Panc1 (cell line): ENCODE results near the gene SUCLG2. TPM values are rescaled to one million over a fixed set of nuclear protein-coding genes. Genes with fewer than 3 reads are reported as not detected.

Experiments used
- ATAC-seq: fragments of 200-7000 bp; cut with Tn5 transposase; 2 replicates; pipeline ENCODE4 v1.9.1; 2020; ENCODE audit warnings: mild to moderate bottlenecking, moderate library complexity
- BruUV-seq: library from RNA; stranded (reverse); fragments of 400-500 nt; replicated peaks from 2 replicates; lab custom pipeline; 2021; lab: Mats Ljungman, UMichigan
- CTCF ChIA-PET: fragments of 300-600 bp; sonication (Branson Sonifier 250); formaldehyde crosslinking; loops from one replicate; lab custom pipeline; 2022; ENCODE audit warnings: antibody characterized with exemption; lab: Charles Lee
- POLR2A ChIA-PET: fragments of 300-600 bp; sonication (Branson Sonifier 250); formaldehyde crosslinking; loops from one replicate; lab custom pipeline; 2022; ENCODE audit warnings: antibody characterized with exemption; lab: Charles Lee
- DNase-seq: peaks from one replicate; pipeline ENCODE4 v3.0.0-alpha.2; 2010; ENCODE audit warnings: low read depth, low spot score
- H3K27ac ChIP-seq: 2 replicates; pipeline ENCODE4 v1.5.1; 2011; ENCODE audit warnings: mild to moderate bottlenecking, low read length, inconsistent platforms
- H3K27me3 ChIP-seq: fragments of 200-500 bp; sonication (Bioruptor generic); 2 replicates; pipeline ENCODE4 v1.6.0; 2014; ENCODE audit warnings: low read length, inconsistent platforms; ENCODE audit not compliant: control insufficient read depth, insufficient read depth
- H3K36me3 ChIP-seq: fragments of 200-500 bp; sonication (Bioruptor generic); 2 replicates; pipeline ENCODE4 v1.5.1; 2014; ENCODE audit warnings: inconsistent platforms, mild to moderate bottlenecking, low read length, moderate library complexity; ENCODE audit not compliant: control insufficient read depth, insufficient read depth
- H3K4me1 ChIP-seq: 2 replicates; pipeline ENCODE4 v1.5.1; 2011; ENCODE audit warnings: inconsistent platforms, mild to moderate bottlenecking, low read length, moderate library complexity; ENCODE audit not compliant: control insufficient read depth, insufficient read depth
- H3K4me3 ChIP-seq, 2 experiments: 2 replicates each; pipeline ENCODE4 v1.5.1; 2011 to 2012; ENCODE audit warnings: low read depth in 2 of 2, low read length in 2 of 2, mild to moderate bottlenecking in 2 of 2, inconsistent platforms in 1 of 2, moderate library complexity in 1 of 2
- H3K9me3 ChIP-seq: fragments of 200-500 bp; sonication (Bioruptor generic); 2 replicates; pipeline ENCODE4 v1.5.1; 2014; ENCODE audit warnings: low read depth, mild to moderate bottlenecking, inconsistent platforms, low read length, moderate library complexity; ENCODE audit not compliant: control insufficient read depth, insufficient read depth
- CTCF ChIP-seq: fragments of 450-650 bp; IDR thresholded peaks from 2 replicates; pipeline ENCODE4 v1.5.1; 2017; ENCODE audit warnings: mild to moderate bottlenecking
- POLR2AphosphoS5 ChIP-seq: IDR thresholded peaks from 2 replicates; pipeline ENCODE4 v1.6.1; 2012; ENCODE audit warnings: mild to moderate bottlenecking, low read depth, low read length, moderate library complexity
- SIN3A ChIP-seq: IDR thresholded peaks from 2 replicates; pipeline ENCODE4 v1.6.1; 2012; ENCODE audit warnings: low read depth, mild to moderate bottlenecking, low read length, moderate library complexity, borderline replicate concordance; ENCODE audit not compliant: insufficient read depth
- TCF7L2 ChIP-seq: IDR thresholded peaks from 2 replicates; pipeline ENCODE4 v1.6.1; 2011; ENCODE audit warnings: mild to moderate bottlenecking, low read depth, low read length, inconsistent platforms
- in situ Hi-C: cut with HindIII; loops from 2 replicates; pipeline ENCODE4 v1.10.0; 2016; ENCODE audit warnings: low sequenced_read_pairs, low pct_unique_long_range_greater_than_20kb
- intact Hi-C: fragments of 100-400 bp; cut with micrococcal nuclease; formaldehyde crosslinking; loops from one replicate; pipeline ENCODE4 v1.10.0; 2022; ENCODE audit not compliant: unreplicated experiment
- total RNA-seq: library from RNA; stranded (reverse); gene quantifications from one replicate; pipeline ENCODE4 v1.2.1, GENCODE V29; 2021; ENCODE audit not compliant: unreplicated experiment
- TF ChIP-seq, protein P1 (sequence below), 2 experiments: IDR thresholded peaks; 2 replicates each; pipeline ENCODE4 v1.6.1; 2011 to 2012; ENCODE audit warnings: low read depth in 2 of 2, control low read depth in 1 of 2, low read length in 1 of 2, mild to moderate bottlenecking in 1 of 2, moderate library complexity in 1 of 2; ENCODE audit not compliant: insufficient read depth in 1 of 2

SUCLG2 gene
- total RNA-seq, 1 experiment from 2014 or later = 28.3 TPM

GRCh38 chr3:67661089-67661488 is 6.7 kb upstream of the SUCLG2 start:
- in situ Hi-C loops = no loop called here
- BruUV-seq = no TSS peak
- ChIA-PET CTCF (no interaction called here), POLR2A (no interaction called here)
- TF ChIP-seq, protein P1, sequence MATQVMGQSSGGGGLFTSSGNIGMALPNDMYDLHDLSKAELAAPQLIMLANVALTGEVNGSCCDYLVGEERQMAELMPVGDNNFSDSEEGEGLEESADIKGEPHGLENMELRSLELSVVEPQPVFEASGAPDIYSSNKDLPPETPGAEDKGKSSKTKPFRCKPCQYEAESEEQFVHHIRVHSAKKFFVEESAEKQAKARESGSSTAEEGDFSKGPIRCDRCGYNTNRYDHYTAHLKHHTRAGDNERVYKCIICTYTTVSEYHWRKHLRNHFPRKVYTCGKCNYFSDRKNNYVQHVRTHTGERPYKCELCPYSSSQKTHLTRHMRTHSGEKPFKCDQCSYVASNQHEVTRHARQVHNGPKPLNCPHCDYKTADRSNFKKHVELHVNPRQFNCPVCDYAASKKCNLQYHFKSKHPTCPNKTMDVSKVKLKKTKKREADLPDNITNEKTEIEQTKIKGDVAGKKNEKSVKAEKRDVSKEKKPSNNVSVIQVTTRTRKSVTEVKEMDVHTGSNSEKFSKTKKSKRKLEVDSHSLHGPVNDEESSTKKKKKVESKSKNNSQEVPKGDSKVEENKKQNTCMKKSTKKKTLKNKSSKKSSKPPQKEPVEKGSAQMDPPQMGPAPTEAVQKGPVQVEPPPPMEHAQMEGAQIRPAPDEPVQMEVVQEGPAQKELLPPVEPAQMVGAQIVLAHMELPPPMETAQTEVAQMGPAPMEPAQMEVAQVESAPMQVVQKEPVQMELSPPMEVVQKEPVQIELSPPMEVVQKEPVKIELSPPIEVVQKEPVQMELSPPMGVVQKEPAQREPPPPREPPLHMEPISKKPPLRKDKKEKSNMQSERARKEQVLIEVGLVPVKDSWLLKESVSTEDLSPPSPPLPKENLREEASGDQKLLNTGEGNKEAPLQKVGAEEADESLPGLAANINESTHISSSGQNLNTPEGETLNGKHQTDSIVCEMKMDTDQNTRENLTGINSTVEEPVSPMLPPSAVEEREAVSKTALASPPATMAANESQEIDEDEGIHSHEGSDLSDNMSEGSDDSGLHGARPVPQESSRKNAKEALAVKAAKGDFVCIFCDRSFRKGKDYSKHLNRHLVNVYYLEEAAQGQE (IDR thresholded peaks at IDR 0.05; ENCODE audit: insufficient read depth in 1 of 2, low read depth in 2 of 2, low read length in 1 of 2) = no peak
- TF ChIP-seq SIN3A = no peak
- no peak for TF ChIP-seq CTCF
- H3K27ac ChIP-seq = no peak overlapping the region
- no peak for ATAC-seq
- DNase-seq = no peak
- no peaks in the 10 kb centered on the region for H3K9me3 ChIP-seq
- H3K36me3 ChIP-seq = no peaks in the 10 kb centered on the region
- H3K4me1 ChIP-seq = no peaks in the 10 kb centered on the region
- H3K27me3 ChIP-seq = no peaks in the 10 kb centered on the region
- H3K4me3 ChIP-seq = no peak overlapping the region
- intact Hi-C loops = no loop called here

DNA sequence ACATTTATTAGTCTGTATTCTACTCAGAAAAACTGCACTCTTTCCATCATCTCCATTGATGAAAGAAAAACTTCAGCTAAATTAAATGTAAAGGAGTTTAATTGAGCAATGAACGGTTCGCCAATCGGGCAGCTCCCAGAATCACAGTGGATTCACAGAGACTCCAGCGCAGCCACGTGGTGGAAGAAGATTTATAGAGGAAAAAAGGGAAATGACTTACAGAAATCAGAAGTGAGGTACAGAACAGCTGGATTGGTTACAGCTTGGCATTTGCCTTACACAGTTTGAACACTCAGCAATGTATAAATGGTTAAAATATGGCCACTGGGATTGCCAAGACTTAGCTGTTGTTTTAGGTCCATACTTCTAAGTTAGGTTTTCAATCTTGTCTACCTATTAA is 2.8 kb upstream of the SUCLG2 start:
- POLR2A ChIA-PET = no interaction called here
- peaks cover 2% of the 10 kb centered on the region; the same call in 1 of the 2 replicates for H3K36me3 ChIP-seq
- H3K27me3 ChIP-seq = no peaks in the 10 kb centered on the region
- no peak overlapping the region for H3K4me3 ChIP-seq
- H3K27ac ChIP-seq = no peak overlapping the region
- no peaks in the 10 kb centered on the region for H3K9me3 ChIP-seq
- TF ChIP-seq TCF7L2 (no peak), CTCF (no peak), SIN3A (no peak), POLR2AphosphoS5 (no peak)
- TF ChIP-seq, protein P1 (IDR thresholded peaks at IDR 0.05; ENCODE audit: insufficient read depth in 1 of 2, low read depth in 2 of 2, low read length in 1 of 2) = no peak
- H3K4me1 ChIP-seq = peaks cover 10% of the 10 kb centered on the region
- DNase-seq (no peak), ATAC-seq (no peak)
- CTCF ChIA-PET = no interaction called here
- BruUV-seq = no TSS peak
- in situ Hi-C loops = no loop called here
- intact Hi-C loops = no loop called here
